Measurements from ENCODE around the gene DNAAF9.
A peak's percentile ranks its signal among the peaks of the same experiment; 100 is the strongest.
"Not testable (repeated sequence)": the region's sequence is repeated elsewhere in the genome, so short reads cannot be mapped to it uniquely, and the experiment has no call there.

The DNAAF9 gene

DNA sequence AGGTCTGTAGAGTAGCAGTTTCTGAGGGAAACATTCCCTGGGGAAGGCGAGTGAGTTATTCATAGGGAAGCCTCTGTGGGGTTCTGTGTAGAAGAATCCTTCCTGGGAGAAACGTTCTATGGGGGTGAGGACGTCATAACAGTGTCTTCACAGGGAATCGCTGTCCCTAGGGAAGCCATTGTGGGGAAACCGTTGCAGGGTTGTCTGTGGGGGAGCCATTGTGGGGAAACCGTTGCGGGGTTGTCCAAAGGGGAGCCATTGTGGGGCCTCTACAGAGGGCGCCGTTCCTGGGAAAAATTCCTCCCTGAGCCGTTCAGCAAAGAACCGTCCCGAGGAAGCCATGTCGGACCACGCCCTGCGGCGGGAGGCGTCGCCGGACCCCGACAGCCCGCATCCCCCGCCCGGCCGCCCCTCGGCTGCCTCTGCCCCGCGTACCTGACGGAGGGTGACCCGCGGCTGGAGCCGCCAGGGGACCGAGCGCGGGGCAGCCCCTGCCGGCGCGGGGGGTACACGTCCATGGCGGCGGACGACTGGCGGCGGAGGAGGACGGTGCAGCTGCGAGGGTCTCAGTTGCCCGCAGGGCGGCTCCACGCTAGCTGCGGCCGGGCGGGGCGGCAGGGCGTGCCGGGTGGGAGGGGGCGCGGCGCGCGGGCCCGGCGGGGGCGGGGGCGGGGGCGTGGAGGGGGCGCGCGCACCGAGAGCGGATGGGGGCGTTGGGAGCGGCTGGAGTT is at the start of gene DNAAF9:
Gene DNAAF9 (minus strand): TSS at position 630 of the 731 bp plus-strand sequence. CDS start 112 bp downstream, at position 518.
- DNase-seq (ENCODE audit: low spot score), result peak; percentile 60

DNA sequence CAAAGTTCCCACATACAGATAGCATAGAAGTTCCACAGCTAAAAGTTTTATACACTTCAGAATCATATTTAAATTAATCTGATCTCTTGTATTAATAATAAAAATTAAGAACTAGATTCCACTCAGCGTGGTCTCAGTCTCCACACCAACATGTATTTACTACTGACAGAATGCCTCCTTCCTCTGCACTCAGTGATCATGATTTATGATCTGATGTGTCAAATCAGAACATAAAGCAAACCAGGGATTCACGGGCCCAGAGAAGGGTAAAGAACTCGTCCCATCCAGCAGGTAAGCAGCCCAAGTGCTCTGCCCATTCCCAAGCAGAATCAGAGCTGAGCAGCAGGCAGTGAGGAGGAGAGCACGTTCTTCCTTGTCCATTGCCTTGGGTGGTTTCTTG is 49.2 kb upstream of the DNAAF9 start:
- DNase-seq (ENCODE audit: low spot score), result no peak

DNA sequence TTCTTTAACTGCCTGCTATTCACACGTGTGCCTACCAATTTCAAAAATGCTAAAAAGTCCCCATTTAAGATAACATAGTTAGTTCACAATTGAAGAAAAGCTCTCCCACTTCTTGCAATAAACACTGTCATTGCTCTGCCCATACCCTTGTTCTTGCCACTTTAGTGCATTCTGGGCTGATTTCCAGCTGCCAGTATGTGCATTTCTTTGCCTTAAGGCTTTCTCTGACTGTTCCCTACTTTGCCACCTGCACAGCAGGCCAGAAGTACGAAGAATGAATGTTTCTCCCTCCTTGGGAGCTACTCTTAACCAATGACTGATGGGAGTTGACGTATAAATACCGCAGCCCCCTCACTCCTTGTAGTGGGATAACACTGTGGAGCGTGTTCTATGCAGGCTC is 47.4 kb upstream of the DNAAF9 start:
- DNase-seq (ENCODE audit: low spot score), result no peak

DNA sequence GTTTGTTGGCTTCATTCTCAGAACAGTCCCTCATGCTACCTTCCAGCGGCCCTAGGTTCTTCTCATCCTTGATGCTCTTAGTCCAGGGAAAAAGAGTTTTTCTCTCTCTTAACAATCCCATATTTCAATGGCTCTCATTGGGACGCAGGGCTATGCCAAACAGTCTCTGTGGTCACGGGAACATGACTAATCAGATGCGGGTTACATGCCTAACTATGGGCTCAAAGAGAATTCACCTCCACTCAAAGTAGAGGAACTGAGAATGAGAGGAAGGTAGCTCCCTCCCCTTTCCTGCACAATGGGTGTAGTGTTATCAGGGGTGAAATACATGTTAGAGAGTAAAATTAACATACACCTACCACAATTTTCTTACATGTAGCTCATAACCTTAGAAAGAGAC is 45.2 kb upstream of the DNAAF9 start:
- DNase-seq (ENCODE audit: low spot score), result no peak

DNA sequence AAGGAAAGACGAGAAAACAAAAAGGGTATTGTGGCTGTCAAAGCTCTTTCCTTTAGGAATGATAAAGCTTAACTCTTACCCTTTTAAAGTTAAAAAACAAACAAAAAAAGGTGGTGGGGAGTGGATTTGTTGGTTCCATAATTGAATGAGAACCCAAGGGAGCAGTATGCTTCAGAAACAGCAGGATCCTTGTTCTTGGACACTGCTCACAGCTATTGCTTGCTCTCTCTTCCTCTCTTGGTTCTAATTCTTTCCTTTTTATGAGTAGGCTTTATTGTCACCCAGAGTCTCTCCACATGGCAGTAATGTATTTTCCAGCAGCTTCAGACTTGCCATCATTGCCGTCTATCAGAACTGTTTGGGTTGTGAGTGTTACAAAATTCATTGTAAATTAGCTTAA is 44.7 kb upstream of the DNAAF9 start:
- no peak for DNase-seq (ENCODE audit: low spot score)

DNA sequence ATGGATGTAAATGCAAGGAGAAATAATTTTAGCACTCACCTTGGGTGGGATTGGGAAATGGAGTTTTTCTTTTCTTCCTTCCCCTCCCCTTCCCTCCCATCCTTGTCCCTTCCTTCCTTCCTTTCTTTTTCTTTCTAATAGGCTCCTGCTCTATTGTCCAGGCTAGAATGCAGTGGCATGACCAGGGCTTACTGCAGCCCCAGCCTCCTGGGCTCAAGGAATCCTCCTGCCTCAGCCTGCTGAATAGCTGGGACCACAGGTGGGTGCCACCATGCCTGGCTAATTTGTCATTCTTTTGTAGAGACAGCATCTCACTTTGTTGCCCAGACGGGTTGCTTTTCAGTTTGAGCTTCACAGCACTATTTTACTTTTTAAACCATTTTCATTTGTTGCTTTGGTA is 41.9 kb upstream of the DNAAF9 start:
- DNase-seq (ENCODE audit: low spot score), result no peak

DNA sequence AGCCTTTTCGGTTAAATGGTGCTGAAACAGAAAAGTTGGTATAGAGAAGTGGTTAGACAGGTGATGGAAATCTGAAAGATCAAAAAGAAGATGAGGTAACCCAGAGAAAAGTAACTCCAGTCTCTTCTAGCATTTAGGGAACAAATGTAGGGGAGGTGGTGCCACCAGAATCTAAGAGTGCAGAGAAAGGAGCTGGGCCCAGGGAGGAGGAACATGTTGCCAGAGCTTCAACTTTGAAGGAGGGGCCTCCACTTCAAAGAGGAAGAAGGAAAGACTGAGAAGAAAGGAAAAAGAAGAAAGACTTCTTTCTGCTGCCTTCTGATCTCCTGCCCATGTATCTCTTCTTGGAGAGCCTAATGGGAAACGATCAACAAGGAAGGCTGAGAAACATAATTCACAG is 39.9 kb upstream of the DNAAF9 start:
- DNase-seq (ENCODE audit: low spot score), result no peak

DNA sequence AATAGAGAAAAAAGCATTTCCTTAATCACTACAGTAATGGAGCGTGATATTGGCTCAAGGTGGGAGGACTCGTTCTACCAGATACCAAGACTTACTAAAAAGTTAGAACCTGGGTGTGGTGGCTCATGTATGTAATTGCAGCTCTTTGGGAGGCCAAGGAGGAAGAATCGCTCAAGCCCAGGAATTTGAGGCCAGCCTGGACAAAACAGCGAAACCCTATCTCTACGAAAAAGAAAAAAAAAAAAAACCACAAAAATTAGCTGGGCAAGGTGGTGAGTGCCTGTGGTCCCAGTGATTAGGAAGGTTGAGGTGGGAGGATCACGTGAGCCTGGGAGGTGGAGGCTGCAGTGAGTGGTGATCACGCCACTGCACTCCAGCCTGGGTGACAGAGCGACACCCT is 39.3 kb upstream of the DNAAF9 start:
- no peak for DNase-seq (ENCODE audit: low spot score)

DNA sequence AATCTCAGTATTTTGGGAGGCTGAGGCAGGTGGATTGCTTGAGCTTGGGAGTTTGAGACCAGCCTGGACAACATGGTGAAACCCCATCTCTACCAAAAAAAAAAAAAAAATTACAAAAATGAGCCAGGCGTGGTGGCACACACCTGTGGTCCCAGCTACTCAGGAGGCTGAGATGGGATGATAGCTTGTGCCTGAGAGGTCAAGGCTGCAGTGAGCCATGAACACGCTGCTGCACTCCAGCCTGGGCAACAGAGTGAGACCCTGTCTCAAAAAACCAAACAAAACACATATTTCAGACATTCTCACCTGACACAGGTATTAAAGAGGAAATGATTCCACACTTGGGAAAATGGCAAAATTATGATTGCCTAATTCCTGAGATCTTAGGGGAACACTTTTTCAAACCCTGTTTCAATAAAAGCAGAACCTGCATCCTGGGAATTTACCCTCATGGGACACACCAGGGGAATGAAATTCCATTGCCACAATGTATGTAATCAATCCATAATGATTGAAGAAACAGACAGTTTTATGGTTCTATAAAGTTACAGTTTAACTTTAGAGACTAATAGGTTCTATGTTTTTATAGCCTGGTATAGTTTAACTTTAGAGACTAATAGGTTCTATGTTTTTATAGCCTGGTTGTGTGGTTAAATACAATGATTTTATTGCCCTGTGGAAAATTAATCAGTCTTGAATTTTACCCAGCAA is 29.6 kb upstream of the DNAAF9 start:
- DNase-seq (ENCODE audit: low spot score), result no peak

DNA sequence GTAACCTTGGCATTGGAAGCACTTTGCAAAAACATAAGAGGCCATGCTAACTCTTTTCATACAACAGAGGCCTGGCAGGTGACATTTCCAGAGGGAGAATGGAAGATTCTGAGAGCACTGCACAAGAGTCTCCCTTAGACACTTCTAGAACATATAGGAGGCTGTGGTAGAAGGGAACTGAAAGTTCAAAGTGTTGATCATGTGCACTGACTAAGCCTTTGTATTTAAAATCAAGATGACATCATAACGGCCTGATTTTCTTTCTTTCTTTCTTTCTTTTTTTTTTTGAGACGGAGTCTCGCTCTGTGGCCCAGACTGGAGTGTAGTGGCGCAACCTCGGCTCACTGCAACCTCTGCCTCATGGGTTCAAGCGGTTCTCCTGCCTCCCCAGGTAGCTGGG is 26.8 kb upstream of the DNAAF9 start:
- DNase-seq (ENCODE audit: low spot score), result peak; percentile 10

DNA sequence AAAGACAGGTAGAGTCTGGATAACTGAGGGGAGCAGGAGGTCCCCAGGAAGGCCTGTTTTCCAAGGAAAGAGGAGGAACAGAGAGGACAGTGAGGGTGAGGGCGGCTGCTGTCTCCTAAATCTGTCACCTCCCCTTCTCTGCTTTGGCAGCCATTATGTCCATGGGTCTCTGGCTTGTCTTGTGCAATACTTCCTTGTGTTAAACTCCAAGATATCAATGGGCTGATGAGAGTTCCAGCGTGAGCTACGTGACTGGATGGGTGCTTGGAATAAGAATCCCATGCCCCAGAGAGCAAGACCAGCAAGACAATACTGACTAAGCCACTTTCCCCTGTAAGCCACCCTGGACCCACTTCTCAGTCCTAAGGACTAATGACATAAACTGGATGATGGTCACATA is 26.3 kb upstream of the DNAAF9 start:
- no peak for DNase-seq (ENCODE audit: low spot score)

DNA sequence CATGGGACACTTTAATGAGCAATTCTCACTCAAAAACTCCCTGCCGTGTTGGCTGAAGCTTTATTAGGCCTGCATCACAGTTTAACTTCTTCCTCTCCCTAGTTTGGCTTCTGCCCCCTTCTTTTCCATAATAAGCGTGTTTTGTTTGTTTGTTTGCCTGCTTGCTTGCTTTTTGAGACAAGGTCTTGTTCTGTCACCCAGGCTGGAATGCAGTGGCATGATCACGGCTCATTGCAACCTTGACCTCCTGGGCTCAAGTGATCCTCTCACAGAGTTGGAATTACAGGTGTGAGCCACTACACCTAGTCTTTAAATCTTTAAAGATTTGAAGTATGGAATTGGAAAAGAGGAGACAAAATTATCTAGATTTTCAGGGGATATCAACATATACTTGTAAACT is 25.4 kb upstream of the DNAAF9 start:
- DNase-seq (ENCODE audit: low spot score), result no peak

DNA sequence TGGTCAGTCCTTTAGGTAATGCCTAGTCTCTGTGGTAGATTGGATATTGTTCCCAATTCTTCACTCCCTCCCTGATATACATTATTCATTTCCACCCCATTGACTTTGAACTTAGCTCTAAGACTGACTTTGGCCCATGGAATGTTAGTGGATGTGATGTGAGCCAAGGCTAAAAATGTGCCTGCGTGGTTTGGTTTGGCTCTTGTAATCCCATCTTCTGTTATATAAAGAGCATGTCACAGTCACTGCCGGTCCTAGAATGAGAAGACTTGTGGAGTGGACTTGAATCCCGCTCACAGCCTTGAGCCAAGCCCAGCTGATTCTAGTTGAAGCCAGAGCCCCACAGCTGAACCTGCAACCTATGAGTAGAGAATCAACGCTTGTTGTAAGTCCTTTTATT is 23.6 kb upstream of the DNAAF9 start:
- DNase-seq (ENCODE audit: low spot score), result no peak

DNA sequence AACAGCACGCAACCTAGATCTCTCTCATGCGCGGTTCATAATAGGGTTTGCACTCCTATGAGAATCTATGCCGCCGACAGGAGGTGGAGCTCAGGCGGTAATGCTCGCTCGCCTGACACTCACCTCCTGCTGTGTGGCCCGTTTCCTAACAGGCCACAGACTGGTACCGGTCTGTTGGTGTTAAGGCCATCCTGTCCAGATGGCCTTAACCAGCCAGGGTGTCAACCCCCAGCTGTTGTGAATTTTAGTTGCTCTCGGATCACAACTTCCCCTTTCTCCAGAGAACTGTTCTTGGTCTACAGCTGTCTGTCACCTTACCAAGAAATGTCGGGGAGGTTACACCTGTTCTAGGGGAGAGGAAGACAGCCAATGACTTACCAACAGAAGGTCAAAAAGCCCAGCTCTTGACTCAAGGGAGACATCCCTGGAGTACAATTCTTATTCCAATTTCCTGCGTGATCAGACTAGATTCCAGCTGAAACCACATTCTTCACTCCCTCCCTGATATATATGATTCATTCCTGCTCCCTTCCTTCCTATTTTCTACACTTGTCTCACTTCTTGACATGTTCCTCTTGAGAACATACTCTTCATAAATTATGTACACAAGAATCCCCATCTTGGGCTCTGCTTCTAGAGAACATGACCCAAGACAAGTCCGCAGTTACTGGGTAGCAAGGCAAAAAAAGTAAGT is 23.1 kb upstream of the DNAAF9 start:
- no peak for DNase-seq (ENCODE audit: low spot score)

DNA sequence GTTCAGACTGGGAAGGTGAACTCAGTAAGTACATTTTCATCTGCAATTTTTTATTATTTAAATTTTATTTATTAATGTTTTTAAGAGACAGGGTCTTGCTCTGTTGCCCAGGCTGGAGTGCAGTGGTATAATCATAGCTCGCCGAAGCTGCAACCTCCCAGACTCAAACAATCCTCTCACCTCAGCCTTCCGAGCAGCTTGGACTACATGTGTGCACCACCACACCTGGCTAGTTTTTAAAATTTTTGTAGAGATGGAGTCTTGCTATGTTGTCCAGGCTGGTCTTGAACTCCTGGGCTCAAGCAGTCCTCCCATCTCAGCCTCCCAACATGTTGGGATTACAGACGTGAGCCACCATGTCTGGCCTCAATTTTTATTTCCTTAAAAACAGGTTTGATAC is 19.3 kb upstream of the DNAAF9 start:
- DNase-seq (ENCODE audit: low spot score), result not testable (repeated sequence)

DNA sequence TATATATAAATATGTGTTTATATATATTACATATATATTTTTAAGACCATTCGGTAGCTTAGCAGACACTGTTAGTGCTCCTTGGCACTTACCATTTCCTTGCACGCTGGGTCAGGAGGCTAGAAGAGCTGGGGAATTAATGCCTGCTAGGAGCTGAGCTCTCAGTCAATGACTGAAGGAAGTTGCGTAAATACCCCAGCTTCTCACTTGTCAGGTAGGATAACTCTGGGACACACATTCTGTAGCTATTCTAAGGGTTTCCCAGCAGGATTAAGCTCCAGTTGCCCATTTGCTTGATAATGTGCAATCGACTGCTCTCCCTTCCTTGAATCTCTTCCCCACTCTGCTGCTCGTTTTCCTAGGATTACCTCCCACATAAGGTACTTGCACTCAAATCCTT is 15.7 kb upstream of the DNAAF9 start:
- DNase-seq (ENCODE audit: low spot score), result no peak

DNA sequence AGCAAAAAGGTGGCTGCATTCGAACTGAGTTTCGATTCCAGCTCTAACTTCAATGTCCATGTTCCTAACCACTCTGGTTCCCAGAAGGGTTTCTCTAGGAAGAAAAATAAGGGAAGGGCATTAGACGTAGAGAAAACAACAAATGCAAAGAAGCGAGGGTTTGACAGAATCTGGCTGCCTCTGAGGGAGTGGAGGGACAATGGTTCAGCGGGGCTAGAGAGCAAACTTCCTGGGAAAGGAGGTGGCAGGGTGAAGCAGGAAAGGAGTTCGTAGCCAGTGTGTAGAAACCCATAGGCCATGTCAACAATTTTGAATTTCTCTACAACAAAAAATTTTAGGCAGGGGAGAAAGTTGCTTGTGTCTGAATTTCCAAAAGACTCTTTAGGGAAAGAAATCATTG is 14.5 kb upstream of the DNAAF9 start:
- DNase-seq (ENCODE audit: low spot score), result no peak

DNA sequence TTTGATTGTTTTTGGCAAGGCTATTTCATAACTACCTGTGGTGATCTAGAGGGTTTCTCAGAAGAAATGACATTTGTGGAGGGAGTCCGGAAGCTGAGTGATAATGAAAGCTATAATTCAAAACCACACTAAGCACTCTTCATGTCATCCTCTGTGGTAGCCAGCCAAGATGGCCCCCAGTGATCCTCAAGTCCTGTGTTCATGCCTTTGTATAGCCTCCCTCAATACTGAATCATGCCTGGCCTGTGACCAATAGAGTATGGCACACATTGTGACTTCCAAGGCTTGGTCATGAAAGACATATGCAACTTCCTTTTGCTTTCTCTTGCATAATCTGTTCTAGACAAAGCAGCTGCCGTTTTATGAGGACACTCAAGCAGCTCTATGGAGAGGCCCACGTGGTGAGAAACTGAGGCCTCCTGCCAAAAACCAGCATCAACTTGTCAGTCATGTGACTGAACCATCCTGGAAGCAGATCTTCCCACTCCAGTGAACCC is 12.8 kb upstream of the DNAAF9 start:
- peak; percentile 38 for DNase-seq (ENCODE audit: low spot score)

DNA sequence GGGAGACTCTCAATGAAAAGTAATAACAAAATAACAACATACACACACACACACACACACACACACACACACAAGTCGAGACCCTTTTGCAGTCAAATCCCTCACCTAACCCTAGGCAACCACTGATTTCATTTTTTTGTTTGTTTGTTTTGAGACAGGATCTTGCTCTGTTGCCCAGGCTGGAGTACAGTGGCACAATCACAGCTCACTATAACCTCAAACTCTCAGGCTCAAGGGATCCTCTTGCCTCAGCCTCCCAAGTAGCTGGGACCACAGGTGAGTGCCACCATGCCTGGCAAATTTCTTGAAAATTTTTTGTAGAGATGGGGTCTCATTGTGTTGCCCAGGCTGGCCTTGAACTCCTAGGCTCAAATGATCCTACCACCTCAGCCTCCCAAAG is 10.7 kb upstream of the DNAAF9 start:
- not testable (repeated sequence) for DNase-seq (ENCODE audit: low spot score)

DNA sequence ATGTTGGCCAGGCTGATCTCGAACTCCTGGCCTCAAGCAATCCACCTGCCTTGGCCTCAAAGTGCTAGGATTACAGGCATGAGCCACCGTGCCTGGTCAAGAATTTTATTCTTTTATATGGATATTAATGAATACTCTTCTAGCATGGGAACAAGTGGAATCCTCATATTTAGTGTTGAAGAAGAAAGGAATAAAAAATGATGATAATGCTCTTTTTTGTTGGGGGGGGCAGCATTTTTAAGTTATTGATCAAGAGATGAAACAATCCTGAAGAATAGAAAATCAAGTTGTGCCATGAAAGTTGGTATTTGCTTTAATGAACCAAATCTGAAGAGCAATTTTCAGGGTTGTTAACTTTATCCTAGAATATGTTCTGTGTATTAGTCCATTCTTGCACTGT is 6.7 kb upstream of the DNAAF9 start:
- DNase-seq (ENCODE audit: low spot score), result no peak

DNA sequence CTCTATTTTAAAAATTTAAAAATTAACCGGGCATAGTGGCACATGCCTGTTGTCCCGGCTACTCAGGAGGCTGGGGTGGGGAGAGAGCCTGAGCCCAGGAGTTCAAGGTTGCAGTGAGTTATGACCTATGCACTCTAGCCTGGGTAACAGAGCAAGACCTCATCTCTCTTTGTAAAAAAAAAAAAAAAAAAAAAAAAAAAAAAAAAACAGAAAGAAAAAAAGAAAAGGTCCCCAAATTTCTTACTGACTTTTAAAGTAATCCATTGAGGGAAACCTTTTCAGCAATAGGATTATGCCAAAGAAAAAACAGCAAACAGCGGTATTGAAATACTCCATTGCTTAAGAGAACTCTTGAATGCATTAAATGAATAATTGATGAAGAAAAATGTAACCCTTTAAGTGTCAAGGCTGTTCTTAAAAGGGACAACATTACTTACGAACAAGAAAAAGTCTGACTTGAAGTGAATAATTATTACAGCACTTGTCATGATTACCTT is 6.0 kb upstream of the DNAAF9 start:
- no peak for DNase-seq (ENCODE audit: low spot score)

DNA sequence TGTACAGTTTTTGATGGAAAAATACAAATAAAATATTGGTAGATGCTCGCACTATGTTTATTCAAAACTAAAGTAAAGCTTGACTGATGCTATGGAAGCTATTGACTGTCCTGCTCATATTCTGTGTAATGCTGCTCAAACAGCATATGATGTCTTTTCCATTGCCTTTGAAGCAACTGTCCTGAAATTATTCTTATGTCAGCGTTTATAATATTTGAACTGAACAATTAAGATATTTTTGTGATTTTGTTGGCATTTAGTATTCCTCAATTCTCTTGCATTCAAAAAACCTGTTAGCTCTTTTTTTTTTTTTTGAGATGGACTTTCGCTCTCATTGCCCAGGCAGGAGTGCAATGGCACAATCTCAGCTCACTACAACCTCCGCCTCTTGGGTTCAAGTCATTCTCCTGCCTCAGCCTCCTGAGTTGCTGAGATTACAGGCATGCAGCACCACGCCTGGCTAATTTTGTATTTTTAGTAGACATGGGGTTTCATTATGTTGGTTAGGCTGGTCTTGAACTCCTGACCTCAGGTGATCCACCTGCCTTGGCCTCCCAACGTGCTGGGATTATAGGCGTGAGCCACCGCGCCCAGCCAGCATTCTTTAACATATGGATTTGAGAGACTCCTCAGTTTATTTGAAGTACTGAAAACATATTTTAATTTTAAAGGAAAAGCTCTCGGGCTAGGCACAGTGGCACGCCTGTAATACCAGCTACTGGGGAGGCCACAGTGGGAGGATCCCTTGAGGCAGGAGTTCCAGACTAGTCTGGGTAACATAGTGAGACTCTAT is 5.3 kb upstream of the DNAAF9 start:
- DNase-seq (ENCODE audit: low spot score), result no peak
